K562 (cell line): ENCODE data around the gene OIT3. TPM values are rescaled to one million over a fixed set of nuclear protein-coding genes. Genes with fewer than 3 reads are reported as not detected.
A peak's percentile ranks its signal among the peaks of the same experiment; 100 is the strongest.

Source experiments
- ATAC-seq: fragments of 200-7000 bp; cut with Tn5 transposase; 3 replicates; pipeline ENCODE4 v1.9.1; 2020; ENCODE audit warnings: moderate library complexity
- BruUV-seq: library from RNA; stranded (reverse); fragments of 400-500 nt; replicated peaks from 2 replicates; lab custom pipeline; 2021; lab: Mats Ljungman, UMichigan
- CTCF ChIA-PET: fragments of 300-600 bp; formaldehyde crosslinking; extraction: SDS; loops from one replicate; lab custom pipeline; 2021; ENCODE audit warnings: low intra/inter-chr PET ratio; lab: Yijun Ruan, JAX
- POLR2A ChIA-PET: fragments of 300-600, 350-650 bp; sonication (Branson Sonifier 250); formaldehyde crosslinking; extraction: SDS; loops from one replicate; lab custom pipeline; 2021; ENCODE audit warnings: antibody characterized with exemption, inconsistent platforms; lab: Yijun Ruan, JAX
- DNase-seq, 4 experiments: peaks; one replicate each; pipeline versions ENCODE4 v3.0.0 to v3.0.0-alpha.2; 2011 to 2018; ENCODE audit warnings: low spot score in 3 of 4, mixed read lengths in 3 of 4; ENCODE audit errors: extremely low read depth in 1 of 4
- FAIRE-seq: peaks from 2 replicates; lab custom pipeline; 2011; peaks lifted over from hg19 to GRCh38; lab: Jason Lieb, UNC
- H2AFZ ChIP-seq: 2 replicates; pipeline ENCODE4 v1.6.0; 2011; ENCODE audit warnings: low read depth, low read length, control low read depth, inconsistent platforms
- H3K27ac ChIP-seq: fragments of 200-600 bp; 3 replicates; pipeline ENCODE4 v1.8.0; 2011; ENCODE audit warnings: low read depth, mild to moderate bottlenecking, control low read depth, inconsistent platforms, low read length, moderate library complexity, mixed read lengths; ENCODE audit errors: extremely low read depth
- H3K27me3 ChIP-seq, 2 experiments: fragments of 300-600 bp in 1 of 2; 2 replicates in 1 of 2; 3 replicates in 1 of 2; pipeline versions ENCODE4 v1.6.0 to v1.8.0; 2011; ENCODE audit warnings: inconsistent platforms in 2 of 2, low read length in 2 of 2, mild to moderate bottlenecking in 1 of 2, mixed read lengths in 1 of 2, moderate library complexity in 1 of 2; ENCODE audit not compliant: control insufficient read depth in 2 of 2, insufficient read depth in 2 of 2
- H3K36me3 ChIP-seq: fragments of 300-600 bp; 3 replicates; pipeline ENCODE4 v1.8.0; 2011; ENCODE audit warnings: mild to moderate bottlenecking, low read length, inconsistent platforms; ENCODE audit not compliant: control insufficient read depth, insufficient read depth
- H3K4me1 ChIP-seq, 2 experiments: fragments of 200-600 bp in 1 of 2; replicated peaks in 1 of 2; 2 replicates in 1 of 2; 3 replicates in 1 of 2; pipeline versions ENCODE4 v1.5.1 to v1.8.0; 2011; ENCODE audit warnings: inconsistent platforms in 2 of 2, low read length in 2 of 2, mild to moderate bottlenecking in 1 of 2, mixed read lengths in 1 of 2, moderate library complexity in 1 of 2; ENCODE audit not compliant: control insufficient read depth in 2 of 2, insufficient read depth in 2 of 2
- H3K4me2 ChIP-seq: 2 replicates; pipeline ENCODE4 v1.6.1; 2011; ENCODE audit warnings: low read length, control low read depth, inconsistent platforms, mixed read lengths; ENCODE audit not compliant: insufficient read depth
- H3K4me3 ChIP-seq: fragments of 200-600 bp; sonication (generic), shearing (Covaris generic); 2 replicates; pipeline ENCODE4 v1.5.1; 2016; ENCODE audit warnings: control low read depth, inconsistent platforms
- H3K79me2 ChIP-seq: fragments of 200-600 bp; 3 replicates; pipeline ENCODE4 v1.8.0; 2011; ENCODE audit warnings: low read length, inconsistent platforms; ENCODE audit not compliant: control insufficient read depth, insufficient read depth
- H3K9ac ChIP-seq, 2 experiments: 2 replicates each; pipeline versions ENCODE4 v1.6.0 to v1.6.1; 2011; ENCODE audit warnings: low read depth in 2 of 2, low read length in 2 of 2, control low read depth in 1 of 2, inconsistent platforms in 1 of 2, mild to moderate bottlenecking in 1 of 2, mixed read lengths in 1 of 2; ENCODE audit not compliant: insufficient read depth in 1 of 2
- H3K9me1 ChIP-seq: one replicate; pipeline ENCODE4 v1.6.0; 2011; ENCODE audit warnings: inconsistent platforms, mild to moderate bottlenecking, low read length, moderate library complexity; ENCODE audit not compliant: control insufficient read depth, insufficient read depth
- H3K9me3 ChIP-seq: replicated peaks from 2 replicates; pipeline ENCODE4 v1.5.1; 2011; ENCODE audit warnings: low read depth, low read length, inconsistent platforms; ENCODE audit not compliant: control insufficient read depth, insufficient read depth
- H4K20me1 ChIP-seq: replicated peaks from 2 replicates; pipeline ENCODE4 v1.6.1; 2011; ENCODE audit warnings: low read length, inconsistent platforms, mixed read lengths; ENCODE audit not compliant: control insufficient read depth, insufficient read depth
- CTCF ChIP-seq, 3 experiments: IDR thresholded peaks in 2 of 3; conservative IDR thresholded peaks in 1 of 3; 2 replicates each; pipeline ENCODE4 v1.5.1; 2011 to 2012; ENCODE audit warnings: low read length in 3 of 3, mild to moderate bottlenecking in 3 of 3, control low read depth in 2 of 3, improper control_type of control experiment in 1 of 3, inconsistent platforms in 1 of 3, low read depth in 1 of 3, mixed read lengths in 1 of 3, moderate library complexity in 1 of 3; ENCODE audit not compliant: insufficient read depth in 2 of 3
- EGR1 ChIP-seq: fragments of 450-650 bp; conservative IDR thresholded peaks from 2 replicates; pipeline ENCODE4 v1.6.1; 2017; ENCODE audit warnings: mild to moderate bottlenecking
- GABPB2 ChIP-seq: fragments of 250-450 bp; sonication (Bioruptor Pico); conservative IDR thresholded peaks from 2 replicates; pipeline ENCODE4 v1.5.1; 2021; ENCODE audit warnings: mild to moderate bottlenecking
- MED1 ChIP-seq: sonication (generic); formaldehyde crosslinking; IDR thresholded peaks from 2 replicates; pipeline ENCODE4 v1.8.1; 2023; ENCODE audit warnings: missing genetic modification reagents, borderline replicate concordance
- NR0B1 ChIP-seq: fragments of 450-650 bp; IDR thresholded peaks from one replicate; pipeline ENCODE4 v1.6.1; 2018; ENCODE audit warnings: mild to moderate bottlenecking, moderate library complexity; ENCODE audit not compliant: partially characterized antibody
- RAD21 ChIP-seq, 2 experiments: fragments of 250-450 bp in 1 of 2; fragments of 450-650 bp in 1 of 2; sonication (Bioruptor Pico) in 1 of 2; formaldehyde crosslinking in 1 of 2; IDR thresholded peaks in 1 of 2; conservative IDR thresholded peaks in 1 of 2; 2 replicates each; pipeline versions ENCODE4 v1.4.0 to v1.8.0; 2020 to 2022; ENCODE audit warnings: mild to moderate bottlenecking in 2 of 2, moderate library complexity in 1 of 2
- RBM25 ChIP-seq: fragments of 200-400 bp; formaldehyde crosslinking; IDR thresholded peaks from 2 replicates; pipeline ENCODE4 v1.6.1; 2018; ENCODE audit warnings: low read length, low read depth, moderate library complexity; ENCODE audit not compliant: severe bottlenecking
- TCFL5 ChIP-seq: fragments of 250-450 bp; sonication (Bioruptor Pico); conservative IDR thresholded peaks from 2 replicates; pipeline ENCODE4 v1.6.1; 2021; ENCODE audit warnings: mild to moderate bottlenecking, moderate library complexity, matching md5 sums
- XRCC4 ChIP-seq: IDR thresholded peaks from one replicate; pipeline ENCODE4 v1.6.1; 2011; ENCODE audit not compliant: insufficient read depth, insufficient read length; ENCODE audit errors: extremely low read depth
- ZNF407 ChIP-seq: fragments of 450-650 bp; IDR thresholded peaks from 2 replicates; pipeline ENCODE4 v1.6.1; 2016; ENCODE audit warnings: low read depth
- ZNF764 ChIP-seq: fragments of 250-450 bp; sonication (Bioruptor Pico); IDR thresholded peaks from 2 replicates; pipeline ENCODE4 v1.4.0; 2020; ENCODE audit warnings: low read depth, mild to moderate bottlenecking, moderate library complexity
- WGBS: fragments of 100-300 bp; shearing (Covaris generic); methylation state at CpG from one replicate; pipeline ENCODE4 v1.1.6; 2016; ENCODE audit warnings: low coverage, mixed read lengths; ENCODE audit not compliant: insufficient coverage; ENCODE audit errors: missing lambda C conversion rate; 5-methylcytosine and 5-hydroxymethylcytosine counted together
- in situ Hi-C: fragments of 300-500 bp; cut with MboI; formaldehyde crosslinking; loops from 4 replicates; pipeline ENCODE4 v1.15.0; 2018; ENCODE audit warnings: inconsistent platforms, mixed read lengths
- intact Hi-C: fragments of 100-400 bp; cut with micrococcal nuclease; formaldehyde crosslinking; loops from 2 replicates; pipeline ENCODE4 v1.14.2; 2022
- polyA plus RNA-seq, 8 experiments: library from polyadenylated mRNA; depleted of rRNA in 4 of 8; stranded (reverse) in 5 of 8; unstranded in 3 of 8; fragments of >200 nt; fragmentation: Nextera tagmentation in 2 of 8; fragmentation: Illumina TruSeq in 1 of 8; extraction: Ambion mirVana in 2 of 8; extraction: Trizol in 1 of 8; gene quantifications; 2 replicates each; pipeline versions ENCODE4 v1.2.1 to v1.2.3, GENCODE V29; 2011 to 2014; ENCODE audit warnings: inconsistent platforms in 1 of 8, missing spikeins in 1 of 8
- total RNA-seq, 7 experiments: library from RNA; depleted of rRNA in 6 of 7; stranded (reverse); fragments of >200 nt in 6 of 7; fragmentation: Illumina TruSeq in 2 of 7; extraction: Trizol in 2 of 7; gene quantifications; 2 replicates each; pipeline versions ENCODE4 v1.2.1 to v1.2.3, GENCODE V29; 2011 to 2021; ENCODE audit warnings: low replicate concordance in 1 of 7

The OIT3 gene
- total and polyA plus RNA-seq, 9 of the 15 experiments (the other 6 are each of a cell fraction or from before 2014, with no cell fraction given): not detected

GRCh38 chr10:72918352-72918751 lies 24.8 kb downstream of the OIT3 start:
- Histone ChIP-seq H3K27ac (no peak overlapping the region), H3K9me1 (no peaks in the 10 kb centered on the region), H3K36me3 (no peaks in the 10 kb centered on the region), H3K4me2 (no peak overlapping the region), H3K4me1 (no peaks in the 10 kb centered on the region), H2AFZ (peak overlapping the region; percentile 25; the same call in 1 of the 2 replicates), H4K20me1 (no peaks in the 10 kb centered on the region), H3K4me3 (no peak overlapping the region), H3K79me2 (no peaks in the 10 kb centered on the region), H3K9me3 (no peaks in the 10 kb centered on the region; the same call in 1 of the 2 replicates), H3K9ac (no peak overlapping the region), H3K27me3 (peaks cover 3 to 6% of the 10 kb centered on the region in 2 experiments)
- no TSS peak for BruUV-seq
- POLR2A ChIA-PET: interaction anchor here (1.0 kb wide), 1 partner anchor 178 kb away, joined by 3 read pairs; the partner anchor contains the start of gene P4HA1
- DNase-seq: no peak
- ATAC-seq: no peak
- FAIRE-seq: no peak
- TF ChIP-seq MED1 (CRISPR knock-in tag): no peak
- peak in 1 of 3 experiments; percentile 25; a peak in 1 of 6 replicates for TF ChIP-seq CTCF (IDR thresholded peaks at IDR 0.05 in 2 of 3, conservative IDR thresholded peaks at IDR 0.05 in 1 of 3; ENCODE audit: insufficient read depth in 2 of 3, low read depth in 1 of 3, low read length in 3 of 3)
- no peak for TF ChIP-seq ZNF764 (CRISPR knock-in tag)
- TF ChIP-seq RAD21 (CRISPR knock-in tag; conservative IDR thresholded peaks at IDR 0.05 in 1 of 2, IDR thresholded peaks at IDR 0.05 in 1 of 2): peak in 1 of 2 experiments; percentile 51; a peak in 2 of 4 replicates
- TF ChIP-seq RBM25: no peak
- no peak for TF ChIP-seq TCFL5 (CRISPR knock-in tag)
- no peak for TF ChIP-seq ZNF407
- TF ChIP-seq XRCC4: no peak
- no peak for TF ChIP-seq EGR1
- no peak for TF ChIP-seq GABPB2 (CRISPR knock-in tag)
- no peak for TF ChIP-seq NR0B1
- 9% methylated on average over 8 of the region's 8 CpGs for WGBS
- CTCF ChIA-PET: no interaction called here
- in situ Hi-C loops (no loop called here), intact Hi-C loops (no loop called here)
